Ecto neural progenitor cell (in vitro differentiated cells): Measurements from ENCODE around the gene TMEM170B.

Experiments used
- DNase-seq: peaks from one replicate; pipeline ENCODE4 v3.0.0-alpha.2; 2018; ENCODE audit warnings: low spot score

TMEM170B gene

DNA sequence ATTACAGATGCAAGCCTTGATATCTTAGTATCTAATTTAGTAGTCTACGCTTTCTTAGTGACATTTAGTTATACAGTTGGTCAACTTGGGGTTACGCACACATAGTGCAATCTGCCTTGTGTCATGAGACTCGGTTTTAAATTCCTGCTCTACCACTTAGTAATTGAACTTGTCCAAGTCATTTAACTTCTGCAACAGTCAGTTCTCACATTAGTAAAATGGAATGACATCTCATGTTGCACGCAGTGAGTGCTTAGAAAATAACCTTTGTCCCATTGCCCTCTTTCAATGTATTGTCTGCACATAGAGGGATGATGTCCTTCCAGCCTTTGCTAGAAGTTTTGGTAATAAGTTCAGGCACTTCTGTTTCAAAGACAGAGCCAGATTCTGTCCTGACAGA, 48.6 kb downstream of the TMEM170B start:
- no peak for DNase-seq

DNA sequence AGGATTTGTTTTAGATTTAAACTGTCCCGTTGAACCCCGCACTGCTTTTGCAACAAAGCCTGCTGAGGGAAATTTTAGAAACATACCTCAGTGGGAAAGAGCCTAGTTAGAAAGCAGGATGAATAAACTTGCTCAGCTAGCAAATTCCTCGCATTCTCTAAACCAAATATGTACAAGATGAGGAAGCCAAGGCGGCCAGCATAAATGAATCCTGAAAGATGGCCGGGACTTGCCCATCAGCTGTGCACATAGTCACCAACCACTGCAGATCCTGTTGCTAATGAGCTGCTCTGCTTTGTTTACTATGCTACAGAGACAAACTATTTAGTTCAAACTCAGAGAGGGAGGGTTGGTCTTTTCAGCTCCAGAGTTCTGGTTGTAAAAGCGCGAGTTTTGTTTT, 49.0 kb downstream of the TMEM170B start:
- no peak for DNase-seq

- no peak for DNase-seq
These were observed 51.7 kb downstream of the TMEM170B start for GRCh38 chr6:11589261-11589660.

GRCh38 chr6:11592294-11592906, 54.9 kb downstream of the TMEM170B start:
- no peak for DNase-seq

GRCh38 chr6:11593096-11593495, 55.5 kb downstream of the TMEM170B start:
- no peak for DNase-seq

DNA sequence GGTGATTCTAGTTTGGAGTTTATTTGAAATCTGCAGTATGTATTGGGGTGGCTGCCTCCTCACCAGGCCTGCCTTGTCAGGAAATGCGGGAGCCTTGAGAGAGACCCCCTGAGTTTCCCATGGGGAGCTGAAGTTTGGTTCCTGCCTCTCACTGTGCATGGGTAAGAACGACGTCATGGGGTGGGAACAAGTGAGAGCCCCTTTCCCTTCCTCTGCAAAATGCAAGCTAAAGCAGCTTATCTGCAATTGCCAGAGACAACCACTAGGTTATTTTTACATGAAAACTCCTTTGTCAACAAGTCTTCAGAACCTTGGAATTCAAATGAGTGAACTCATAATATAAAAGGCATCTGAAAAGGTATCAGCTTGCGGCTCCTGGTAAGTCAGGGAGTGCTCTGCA, 58.4 kb downstream of the TMEM170B start:
- DNase-seq, result no peak

- DNase-seq, result no peak
These were observed 59.2 kb downstream of the TMEM170B start for GRCh38 chr6:11596640-11597237.

- DNase-seq, result no peak
These were observed 61.1 kb downstream of the TMEM170B start for GRCh38 chr6:11598687-11599086.

GRCh38 chr6:11600251-11600650, 62.7 kb downstream of the TMEM170B start:
- no peak for DNase-seq

DNA sequence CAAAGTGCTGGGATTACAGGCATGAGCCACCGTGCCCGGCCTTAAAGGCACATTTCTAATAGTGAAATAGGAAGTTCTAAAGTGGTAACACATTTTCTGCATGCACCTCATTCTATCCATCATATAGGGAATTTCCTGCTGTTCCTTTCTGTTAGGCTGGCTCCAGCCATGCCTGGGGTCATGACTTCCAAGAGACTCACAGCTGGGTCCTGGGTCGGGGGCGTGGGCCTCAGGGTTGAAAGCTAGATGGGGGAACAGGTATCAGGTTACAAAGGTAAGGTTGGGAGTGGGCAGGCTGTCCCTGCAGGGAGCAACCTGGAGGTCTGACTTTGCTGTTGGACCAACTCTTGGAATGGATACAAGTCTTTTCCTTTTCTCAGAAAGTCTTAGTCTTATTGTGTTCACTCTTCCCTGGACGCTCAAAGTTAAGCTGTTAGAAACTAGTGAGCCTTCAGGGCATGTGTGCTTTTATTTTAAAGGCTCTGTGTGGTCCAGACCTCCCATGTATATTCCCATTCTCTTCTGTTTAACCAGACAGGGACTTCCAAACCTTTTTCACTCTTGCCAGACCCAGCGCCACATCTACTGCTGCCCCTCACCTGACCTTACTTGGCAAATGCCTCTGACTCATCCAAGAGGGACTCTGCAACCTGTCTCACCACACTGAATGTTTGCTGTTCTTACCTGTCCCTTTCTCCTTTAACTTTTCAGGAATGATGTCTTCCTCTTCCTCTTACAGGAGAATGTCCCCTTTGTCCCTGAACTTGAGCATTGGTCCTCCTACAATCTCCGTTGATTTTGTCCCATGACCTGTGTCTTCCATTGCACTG, 64.4 kb downstream of the TMEM170B start:
- peak; percentile 61 for DNase-seq

DNA sequence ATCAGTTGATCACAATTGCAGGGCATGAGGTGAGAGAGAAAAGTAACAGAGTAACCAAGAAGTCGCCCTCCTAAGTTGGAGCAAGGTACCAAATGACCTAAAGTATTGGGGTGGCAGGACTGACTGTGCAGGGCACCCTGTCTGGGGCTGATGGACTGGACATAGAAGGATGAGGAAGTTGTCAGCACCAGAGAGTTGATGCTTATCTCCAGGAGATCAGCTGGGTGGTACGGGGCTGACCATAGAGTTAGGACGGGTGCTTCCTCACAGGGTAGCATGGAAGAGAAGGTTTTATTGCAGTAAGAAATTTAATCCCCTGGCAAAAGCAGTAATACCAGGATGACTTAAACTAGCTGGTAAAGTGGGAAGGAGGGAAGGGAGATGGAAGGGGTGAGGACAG, 66.7 kb downstream of the TMEM170B start:
- DNase-seq, result peak; percentile 7

GRCh38 chr6:11604836-11605506, 67.4 kb downstream of the TMEM170B start:
- peak; percentile 34 for DNase-seq

DNA sequence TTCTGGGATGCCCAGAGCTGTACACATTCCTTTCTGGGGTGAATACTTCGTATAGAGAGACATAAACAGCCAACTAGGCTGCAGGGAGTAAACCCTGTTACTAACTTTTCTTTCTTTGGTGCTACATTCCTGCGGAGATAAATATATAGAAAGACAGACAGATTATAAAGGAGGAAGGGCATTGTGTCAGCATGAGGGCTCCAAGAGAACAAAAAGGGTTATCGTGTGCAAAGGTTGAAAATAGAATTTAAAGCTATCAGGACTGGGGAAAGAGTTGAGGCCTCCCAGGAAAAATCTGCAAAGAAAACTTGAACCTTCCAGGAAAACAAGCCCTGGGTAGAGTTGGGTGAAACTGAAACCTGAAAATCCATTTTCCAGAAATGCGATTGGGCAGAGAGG, 68.0 kb downstream of the TMEM170B start:
- DNase-seq, result no peak

DNA sequence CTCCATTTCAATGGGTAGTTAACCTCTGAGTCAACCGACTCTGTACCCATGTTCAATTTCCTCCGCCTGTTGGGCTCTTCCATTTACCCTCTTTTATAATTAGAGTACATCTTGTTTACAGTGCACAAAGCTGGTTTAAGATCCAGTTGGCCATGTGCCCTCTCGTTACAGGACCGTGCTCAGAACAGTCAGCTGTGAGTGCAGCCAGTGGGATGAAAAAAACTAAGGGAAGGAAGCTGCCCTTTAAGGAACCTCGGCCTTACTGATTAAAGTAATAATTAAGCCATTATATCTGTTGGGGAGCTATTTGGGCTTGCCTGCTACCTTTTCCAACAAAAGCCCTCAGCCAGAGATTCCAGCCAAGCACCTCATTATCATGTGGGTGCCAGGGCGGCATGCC, 68.8 kb downstream of the TMEM170B start:
- DNase-seq, result no peak

- DNase-seq, result no peak
These were observed 69.8 kb downstream of the TMEM170B start for GRCh38 chr6:11607383-11607782.

DNA sequence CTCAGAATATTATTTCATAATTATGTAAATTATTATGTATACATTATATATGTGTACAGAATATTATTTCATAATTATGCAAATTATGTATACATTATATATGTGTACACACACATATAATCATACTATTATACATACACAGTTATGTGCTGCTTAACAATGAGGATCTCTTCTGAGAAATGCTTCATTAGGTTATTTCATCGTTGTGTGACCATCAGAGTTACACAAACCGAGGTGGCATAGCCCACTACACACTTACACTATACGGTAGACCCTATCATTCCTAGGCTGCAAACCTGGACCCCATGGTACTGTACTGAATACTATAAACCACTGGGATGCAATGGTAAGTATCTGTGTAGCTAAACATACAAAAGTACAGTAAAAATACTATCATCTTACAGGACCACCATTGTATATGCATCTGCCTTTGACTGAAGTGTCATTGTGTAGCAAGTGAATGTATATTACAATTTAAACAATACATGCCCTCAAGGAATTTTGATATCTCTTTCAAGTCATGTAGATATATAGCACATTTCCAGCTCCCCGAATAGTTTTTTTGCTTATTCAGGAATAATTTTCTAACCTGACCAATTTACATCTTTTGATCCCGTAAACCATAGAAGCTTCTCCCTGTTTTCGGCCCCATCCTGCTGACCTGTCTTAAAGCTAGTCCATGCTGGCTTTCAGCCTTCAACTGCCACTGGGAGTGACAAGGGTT, 71.2 kb downstream of the TMEM170B start:
- DNase-seq, result no peak

DNA sequence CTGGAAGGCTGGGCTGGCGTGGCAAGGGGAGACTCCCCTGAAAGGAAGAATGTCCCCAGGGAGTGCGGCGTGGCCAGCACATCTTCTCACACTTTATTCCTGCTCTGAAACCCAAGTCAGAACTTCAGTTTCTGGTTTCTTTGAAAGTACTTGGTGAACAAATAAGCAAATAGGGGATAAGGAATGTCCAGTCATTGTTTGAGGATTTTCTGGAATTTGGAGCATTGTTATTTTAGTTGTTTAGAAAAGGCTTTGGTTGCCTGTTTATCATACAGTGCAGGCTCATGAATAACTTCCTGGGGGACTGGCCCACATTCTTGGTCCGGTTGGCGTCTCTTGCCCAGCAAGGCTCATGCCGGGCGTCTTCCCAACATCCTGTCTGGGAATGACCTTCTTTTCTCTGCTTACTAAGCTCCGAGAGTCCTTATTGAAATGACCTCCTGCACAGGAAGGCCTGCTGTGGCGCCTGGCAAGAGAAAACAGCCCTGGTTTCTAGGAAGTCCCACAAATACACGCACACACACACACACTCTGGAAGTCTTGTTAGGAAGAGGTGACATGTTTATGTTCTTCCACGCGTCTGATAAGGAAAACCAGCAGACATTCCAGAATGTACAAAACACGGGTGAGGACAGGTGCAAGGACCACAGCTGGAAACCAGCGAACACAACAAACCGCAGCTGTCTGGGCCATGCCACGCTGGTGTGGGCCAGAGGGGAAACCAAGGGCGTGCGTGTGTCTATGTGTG, 71.9 kb downstream of the TMEM170B start:
- no peak for DNase-seq

GRCh38 chr6:11613336-11613735, 75.8 kb downstream of the TMEM170B start:
- DNase-seq, result no peak

DNA sequence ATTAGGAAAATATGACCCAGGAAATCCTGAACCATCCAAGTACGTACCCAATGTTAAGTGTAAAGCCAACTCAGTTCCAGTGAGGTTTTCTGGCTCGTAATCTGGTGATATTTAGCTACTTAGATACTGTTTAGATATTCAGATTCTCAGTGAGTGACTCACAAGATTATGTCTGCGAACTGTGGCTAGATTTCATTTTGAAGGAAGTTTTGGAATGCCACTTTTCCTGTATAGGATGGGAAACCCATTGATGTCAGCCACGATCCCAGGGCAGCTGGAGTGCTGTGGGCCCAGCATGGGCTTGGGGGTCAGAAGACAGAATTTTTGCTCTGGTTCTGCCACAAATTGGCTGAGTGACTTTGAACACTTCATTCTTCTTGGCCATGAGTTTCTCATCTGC, 76.3 kb downstream of the TMEM170B start:
- no peak for DNase-seq

- no peak for DNase-seq
These were observed 77.1 kb downstream of the TMEM170B start for GRCh38 chr6:11614534-11615213.

DNA sequence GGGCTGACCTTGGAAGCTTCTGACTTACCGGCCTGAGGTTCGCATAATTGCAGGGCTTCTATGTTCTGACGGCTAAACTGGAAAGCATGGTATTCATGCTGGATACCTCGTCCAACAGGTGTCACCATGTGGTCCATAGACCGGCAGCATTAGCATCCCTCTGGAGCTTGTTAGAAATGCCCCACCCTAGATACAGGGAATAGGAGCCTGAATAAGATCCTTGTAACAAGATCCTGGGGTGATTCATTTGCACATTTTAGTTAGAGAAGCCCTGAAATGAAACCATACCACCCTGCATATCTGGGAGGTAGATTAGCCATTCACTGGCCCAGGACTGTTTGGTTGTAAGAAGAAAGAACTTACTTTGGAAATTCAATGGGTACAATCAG, 77.7 kb downstream of the TMEM170B start:
- DNase-seq, result no peak
